Subcutaneous abdominal adipose tissue (tissue), 5 donors: ENCODE results near the gene PTPRD.
A peak's percentile ranks its signal among the peaks of the same experiment; 100 is the strongest.

Experiments used
- H3K27ac ChIP-seq: one replicate; pipeline ENCODE4 v1.7.0; 2013; ENCODE audit warnings: low read depth, mild to moderate bottlenecking, inconsistent platforms, low read length, moderate library complexity
- H3K27me3 ChIP-seq, 5 donors: one replicate each; pipeline ENCODE4 v1.7.0; 2013; ENCODE audit warnings: low read length in 5 of 5, inconsistent platforms in 1 of 5; ENCODE audit not compliant: control insufficient read depth in 5 of 5, insufficient read depth in 4 of 5
- H3K36me3 ChIP-seq, 5 donors: one replicate each; pipeline ENCODE4 v1.7.0; 2013; ENCODE audit warnings: low read length in 5 of 5; ENCODE audit not compliant: control insufficient read depth in 5 of 5, insufficient read depth in 5 of 5
- H3K4me1 ChIP-seq, 5 donors: one replicate each; pipeline ENCODE4 v1.7.0; 2013; ENCODE audit warnings: low read length in 5 of 5, mild to moderate bottlenecking in 3 of 5, moderate library complexity in 1 of 5; ENCODE audit not compliant: control insufficient read depth in 5 of 5, insufficient read depth in 5 of 5
- H3K4me3 ChIP-seq, 5 donors: one replicate each; pipeline ENCODE4 v1.7.0; 2013; ENCODE audit warnings: low read length in 5 of 5, low read depth in 1 of 5
- H3K9ac ChIP-seq, 5 donors: one replicate each; pipeline ENCODE4 v1.7.0; 2013; ENCODE audit warnings: low read length in 5 of 5, mild to moderate bottlenecking in 4 of 5, moderate library complexity in 3 of 5
- H3K9me3 ChIP-seq, 5 donors: one replicate each; pipeline ENCODE4 v1.7.0; 2013; ENCODE audit warnings: low read length in 5 of 5; ENCODE audit not compliant: control insufficient read depth in 5 of 5
- donor health status: healthy.
- donor health status: healthy.
- donor health status: healthy.
- donor health status: healthy.
- donor health status: healthy.

The PTPRD gene

DNA sequence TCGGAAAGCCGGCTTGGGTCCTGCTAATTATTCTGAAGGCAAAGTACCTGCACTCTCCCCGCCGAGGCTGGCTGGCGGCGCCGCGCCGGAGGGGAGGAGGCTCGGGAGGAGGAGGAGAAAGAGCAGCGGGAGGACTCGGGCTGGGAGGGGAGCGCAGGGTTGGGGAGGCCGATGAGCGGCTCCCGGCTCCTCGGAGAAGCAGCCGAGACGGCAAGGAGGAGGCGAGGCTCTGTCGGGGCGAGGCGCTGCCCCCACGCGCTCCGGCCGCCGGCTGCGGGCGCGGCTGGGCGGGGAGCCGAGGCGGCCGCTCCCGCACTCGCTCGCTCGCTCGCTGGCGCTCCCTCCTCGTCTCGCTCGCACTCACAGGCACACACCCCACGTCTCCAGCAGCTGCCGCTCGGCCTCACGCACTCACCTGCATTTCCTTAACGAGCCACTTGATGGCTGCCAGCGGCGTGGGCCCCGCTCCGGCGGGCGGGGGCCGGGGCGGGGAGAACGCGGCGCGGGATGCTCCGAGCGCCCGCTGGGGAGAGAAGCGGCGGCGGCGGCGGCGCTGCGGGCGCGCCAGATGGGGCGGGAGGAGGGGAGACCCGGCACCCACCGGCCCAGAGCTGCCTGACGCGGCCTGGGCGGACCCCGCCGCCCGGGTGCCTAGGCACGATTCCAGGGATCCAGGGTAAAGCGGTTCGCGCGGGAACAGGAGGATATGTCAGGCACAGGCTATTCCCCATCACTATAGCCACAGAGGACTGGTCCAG, at the start of gene PTPRD:
PTPRD (minus strand) TSS at position 362 of the 758 bp plus-strand sequence.
- Histone ChIP-seq H3K9me3 (no peaks in the 10 kb centered on the region), H3K4me3 (peak within 1 kb of the TSS in 4 of 5 donors; percentile 44 to 55 (median 52)), H3K27me3 (peaks cover 17 to 25% (median 21%) of the 10 kb centered on the region in 5 donors), H3K36me3 (no peaks in the 10 kb centered on the region), H3K27ac (no peak within 1 kb of the TSS), H3K4me1 (peaks cover 0 to 12% (median 10%) of the 10 kb centered on the region in 5 donors), H3K9ac (no peak within 1 kb of the TSS)

- Histone ChIP-seq H3K4me1 (no peaks in the 10 kb centered on the region), H3K9me3 (no peaks in the 10 kb centered on the region), H3K9ac (no peak overlapping the region), H3K4me3 (no peak overlapping the region), H3K36me3 (no peaks in the 10 kb centered on the region), H3K27ac (no peak overlapping the region), H3K27me3 (no peaks in the 10 kb centered on the region)
These were observed 49.2 kb upstream of the PTPRD start for GRCh38 chr9:10661994-10662393.

DNA sequence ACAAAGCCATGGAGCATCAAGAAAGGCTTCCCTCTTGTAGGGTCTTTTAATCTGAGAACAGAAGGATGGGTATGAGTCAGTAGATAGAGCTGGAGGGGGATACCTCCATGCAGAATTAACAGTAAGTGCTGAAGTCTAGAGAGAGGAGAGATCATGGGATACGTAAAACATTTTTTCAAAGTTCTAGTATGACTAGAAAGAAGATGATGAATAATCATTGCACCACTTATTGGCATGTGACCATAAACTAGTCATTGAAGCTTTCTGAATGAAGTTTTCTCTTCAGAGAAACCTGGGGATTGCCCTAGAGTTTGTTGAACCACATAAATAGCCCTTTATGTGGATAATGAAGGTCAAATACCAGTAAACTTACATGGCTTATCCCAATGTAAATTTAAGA, 48.6 kb upstream of the PTPRD start:
- H3K4me1 ChIP-seq, result no peaks in the 10 kb centered on the region
- H3K36me3 ChIP-seq, result no peaks in the 10 kb centered on the region
- H3K27me3 ChIP-seq, result no peaks in the 10 kb centered on the region
- H3K9ac ChIP-seq, result no peak overlapping the region
- no peak overlapping the region for H3K4me3 ChIP-seq
- no peaks in the 10 kb centered on the region for H3K9me3 ChIP-seq
- no peak overlapping the region for H3K27ac ChIP-seq

- Histone ChIP-seq H3K4me3 (no peak overlapping the region), H3K4me1 (no peaks in the 10 kb centered on the region), H3K36me3 (no peaks in the 10 kb centered on the region), H3K27ac (no peak overlapping the region), H3K9me3 (peaks cover 0 to 22% (median 11%) of the 10 kb centered on the region in 5 donors), H3K9ac (no peak overlapping the region), H3K27me3 (no peaks in the 10 kb centered on the region)
These were observed 38.2 kb upstream of the PTPRD start for GRCh38 chr9:10651012-10651411.

DNA sequence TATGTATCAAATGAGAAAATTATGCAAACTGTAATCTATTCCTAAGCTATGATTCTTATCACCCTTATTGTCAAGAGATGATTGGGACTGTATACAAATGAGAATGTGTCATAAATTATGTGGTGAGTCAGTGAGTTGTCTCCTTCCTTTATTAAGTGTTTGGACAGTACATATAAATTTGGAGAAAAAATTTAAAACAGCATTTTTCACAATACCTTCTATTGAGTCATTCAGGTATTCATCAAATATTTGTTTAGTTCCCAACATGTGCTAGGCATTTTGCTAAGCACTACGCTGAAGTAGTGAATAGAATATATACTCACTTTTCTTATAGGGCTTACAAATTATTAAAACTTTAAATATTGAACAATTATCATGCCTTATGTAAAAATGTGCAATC, 36.3 kb upstream of the PTPRD start:
- no peaks in the 10 kb centered on the region for H3K36me3 ChIP-seq
- H3K9me3 ChIP-seq, result peaks cover 0 to 22% (median 11%) of the 10 kb centered on the region in 5 donors
- no peaks in the 10 kb centered on the region for H3K27me3 ChIP-seq
- H3K27ac ChIP-seq, result no peak overlapping the region
- no peak overlapping the region for H3K4me3 ChIP-seq
- H3K4me1 ChIP-seq, result no peaks in the 10 kb centered on the region
- H3K9ac ChIP-seq, result no peak overlapping the region

DNA sequence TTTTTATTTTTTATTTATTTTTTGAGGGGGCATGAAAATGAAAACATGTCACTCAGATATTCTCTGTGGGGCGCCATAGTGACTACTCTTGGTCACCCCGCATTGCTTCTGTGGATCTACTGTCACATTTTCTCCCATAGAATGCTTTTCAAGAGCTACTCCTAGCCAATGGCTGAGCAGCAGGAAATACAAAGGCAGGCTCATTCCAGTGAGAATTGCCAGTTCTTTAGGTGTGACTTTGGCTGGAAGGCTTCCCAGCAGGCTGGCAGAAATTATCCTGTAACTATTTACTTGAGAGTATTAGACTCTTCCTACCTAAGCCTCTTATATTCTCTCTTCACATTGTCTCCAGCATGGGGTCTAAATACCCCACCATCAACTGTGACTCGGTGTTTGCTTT, 21.0 kb upstream of the PTPRD start:
- no peaks in the 10 kb centered on the region for H3K4me1 ChIP-seq
- H3K9ac ChIP-seq, result no peak overlapping the region
- H3K27ac ChIP-seq, result no peak overlapping the region
- H3K4me3 ChIP-seq, result no peak overlapping the region
- H3K27me3 ChIP-seq, result no peaks in the 10 kb centered on the region
- H3K9me3 ChIP-seq, result no peaks in the 10 kb centered on the region
- H3K36me3 ChIP-seq, result no peaks in the 10 kb centered on the region

DNA sequence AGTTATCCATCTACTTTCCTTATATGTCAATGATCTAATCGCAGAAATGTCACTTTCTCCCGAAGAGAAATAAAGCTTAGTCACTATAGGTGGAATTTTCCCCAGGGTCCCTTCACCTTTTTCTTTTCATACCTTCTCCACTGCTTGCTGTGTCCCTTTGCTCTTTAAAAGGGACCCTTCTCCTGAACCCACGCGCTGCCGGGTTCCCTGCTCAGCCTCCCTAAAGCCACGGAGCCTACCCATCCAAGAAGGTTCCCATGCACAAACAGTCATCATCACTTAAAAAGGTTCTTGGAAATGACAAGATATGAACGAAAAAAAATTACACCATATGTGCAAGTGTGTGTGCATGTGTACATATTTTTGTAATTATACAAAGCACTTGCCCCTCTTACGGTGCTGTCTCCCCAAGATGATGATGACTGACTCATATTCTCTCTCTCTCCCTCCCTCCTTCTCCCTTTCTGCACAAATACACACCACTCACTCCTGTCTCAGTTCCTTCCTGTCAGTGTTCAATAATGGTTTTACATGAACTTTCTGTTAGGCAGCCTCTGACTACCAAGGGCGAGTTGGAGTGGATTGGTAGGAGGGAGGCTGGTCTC, 1.5 kb upstream of the PTPRD start:
- H3K36me3 ChIP-seq, result no peaks in the 10 kb centered on the region
- no peak overlapping the region for H3K9ac ChIP-seq
- no peak overlapping the region for H3K27ac ChIP-seq
- H3K4me1 ChIP-seq, result peaks cover 0 to 12% (median 10%) of the 10 kb centered on the region in 5 donors
- H3K9me3 ChIP-seq, result no peaks in the 10 kb centered on the region
- no peak overlapping the region for H3K4me3 ChIP-seq
- H3K27me3 ChIP-seq, result peaks cover 17 to 25% (median 21%) of the 10 kb centered on the region in 5 donors

DNA sequence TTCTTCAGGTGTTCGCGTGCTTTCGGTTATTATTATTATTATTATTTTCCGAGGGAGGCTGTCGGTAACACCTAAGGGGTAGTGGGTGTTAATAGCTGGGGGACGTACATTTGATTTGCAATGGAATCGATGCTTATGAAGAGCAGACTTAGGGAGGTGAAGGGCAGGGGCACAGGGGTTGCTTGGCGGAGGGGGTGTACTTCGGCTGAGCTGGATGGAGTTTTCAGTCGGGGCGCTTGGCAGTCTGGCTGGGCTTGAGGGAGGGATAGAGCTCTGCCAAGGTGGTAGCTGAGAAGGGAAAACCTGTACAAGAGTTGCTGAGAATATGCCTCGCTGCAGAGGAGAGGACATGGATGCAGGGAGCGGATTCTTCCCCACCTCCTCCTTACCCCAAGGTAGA, 617 bp upstream of the PTPRD start:
- H3K9me3 ChIP-seq, result no peaks in the 10 kb centered on the region
- H3K27me3 ChIP-seq, result peaks cover 17 to 25% (median 21%) of the 10 kb centered on the region in 5 donors
- H3K27ac ChIP-seq, result no peak overlapping the region
- H3K36me3 ChIP-seq, result no peaks in the 10 kb centered on the region
- H3K9ac ChIP-seq, result no peak overlapping the region
- peaks cover 0 to 12% (median 10%) of the 10 kb centered on the region in 5 donors for H3K4me1 ChIP-seq
- H3K4me3 ChIP-seq, result peak overlapping the region in 2 of 5 donors; percentile 48 to 55

GRCh38 chr9:10605388-10605787, 7.4 kb downstream of the PTPRD start:
- Histone ChIP-seq H3K27ac (no peak overlapping the region), H3K4me3 (no peak overlapping the region), H3K9ac (no peak overlapping the region), H3K9me3 (no peaks in the 10 kb centered on the region), H3K4me1 (no peaks in the 10 kb centered on the region), H3K27me3 (no peaks in the 10 kb centered on the region), H3K36me3 (no peaks in the 10 kb centered on the region)

GRCh38 chr9:10604927-10605326, 7.9 kb downstream of the PTPRD start:
- H3K9me3 ChIP-seq, result no peaks in the 10 kb centered on the region
- H3K9ac ChIP-seq, result no peak overlapping the region
- no peak overlapping the region for H3K4me3 ChIP-seq
- H3K36me3 ChIP-seq, result no peaks in the 10 kb centered on the region
- H3K27me3 ChIP-seq, result peaks cover 0 to 3% (median 0%) of the 10 kb centered on the region in 5 donors
- H3K4me1 ChIP-seq, result no peaks in the 10 kb centered on the region
- no peak overlapping the region for H3K27ac ChIP-seq
